ENCODE measurements around the gene CELSR1. TPM values are rescaled to one million over a fixed set of nuclear protein-coding genes. Genes with fewer than 3 reads are reported as not detected.

Gene CELSR1
- total and polyA plus RNA-seq, 2 of the 13 experiments (the other 11 are each of a cell fraction or from before 2014, with no cell fraction given): 0.78 to 1.8 TPM

- WGBS (ENCODE audit: low lambda C conversion rate): 87% methylated on average over 7 of the region's 26 CpGs
- no peak for DNase-seq (ENCODE audit: low spot score)
- CTCF ChIA-PET (ENCODE audit: low intra/inter-chr PET ratio, low total read pairs): no interaction called here
These were observed 172.9 kb downstream of the CELSR1 start for GRCh38 chr22:46364341-46365165.

More at GRCh38 chr22:46364341-46365165, 172.9 kb downstream of the CELSR1 start:
- Histone ChIP-seq H3K9ac (ENCODE audit: insufficient read depth, low read depth, low read length) (no peak overlapping the region), H3K4me3 (replicated peaks in 1 of 3; ENCODE audit: insufficient read depth in 1 of 3, low read depth in 2 of 3, low read length in 3 of 3) (no peak overlapping the region), H3K79me2 (ENCODE audit: insufficient read depth, low read length) (no peaks in the 10 kb centered on the region), H4K20me1 (ENCODE audit: insufficient read depth, low read length) (no peaks in the 10 kb centered on the region), H2AFZ (ENCODE audit: low read length) (no peak overlapping the region), H3K4me2 (ENCODE audit: low read depth, low read length) (no peak overlapping the region), H3K9me3 (ENCODE audit: low read length) (no peaks in the 10 kb centered on the region), H3K36me3 (replicated peaks in 1 of 2; ENCODE audit: control insufficient read depth in 1 of 2, insufficient read depth in 2 of 2, low read length in 2 of 2) (no peaks in the 10 kb centered on the region), H3K4me1 (ENCODE audit: insufficient read depth, low read length) (peaks cover 36% of the 10 kb centered on the region), H3K27me3 (ENCODE audit: control insufficient read depth in 1 of 2, insufficient read depth in 2 of 2, low read length in 2 of 2) (no peaks in the 10 kb centered on the region), H3K27ac (ENCODE audit: extremely low read length, insufficient read depth, low read length) (no peak overlapping the region)
- no TSS peak for BruUV-seq (replicated peaks)
- TF ChIP-seq GATA4 (IDR thresholded peaks at IDR 0.05; ENCODE audit: borderline replicate concordance, low read depth) (no peak), TEF (CRISPR knock-in tag; IDR thresholded peaks at IDR 0.05) (no peak), PHF20 (CRISPR knock-in tag; IDR thresholded peaks at IDR 0.05) (no peak), RXRB (CRISPR knock-in tag; IDR thresholded peaks at IDR 0.05; ENCODE audit: borderline replicate concordance) (no peak), IRF9 (CRISPR knock-in tag; IDR thresholded peaks at IDR 0.05; ENCODE audit: borderline replicate concordance) (no peak), RFX5 (IDR thresholded peaks at IDR 0.05; ENCODE audit: low read depth, low read length) (no peak), CC2D1A (CRISPR knock-in tag; IDR thresholded peaks at IDR 0.05) (no peak), ZBTB46 (CRISPR knock-in tag; IDR thresholded peaks at IDR 0.05; ENCODE audit: borderline replicate concordance) (no peak)
- no peak for ATAC-seq
- no peak for FAIRE-seq
- intact Hi-C loops (cut with micrococcal nuclease; ENCODE audit: unreplicated experiment): no loop called here
- in situ Hi-C loops (cut with HindIII; ENCODE audit: extremely low pct_ligation_motif_present, low pct_unique_long_range_greater_than_20kb): loop anchor here (5.0 kb wide), 2 partner anchors 78 to 173 kb away; partner anchors contain the start of gene CELSR1
- POLR2A ChIA-PET: interaction anchor here (0.9 kb wide), 1 partner anchor 14 kb away, joined by 3 read pairs; no protein-coding TSS in a partner anchor
